ENCODE measurements around the gene PDE5A. TPM values are rescaled to one million over a fixed set of nuclear protein-coding genes. Genes with fewer than 3 reads are reported as not detected.

Gene PDE5A
- total and polyA plus RNA-seq, 2 experiments from 2014 or later = 9.7 to 35.8 TPM

DNA sequence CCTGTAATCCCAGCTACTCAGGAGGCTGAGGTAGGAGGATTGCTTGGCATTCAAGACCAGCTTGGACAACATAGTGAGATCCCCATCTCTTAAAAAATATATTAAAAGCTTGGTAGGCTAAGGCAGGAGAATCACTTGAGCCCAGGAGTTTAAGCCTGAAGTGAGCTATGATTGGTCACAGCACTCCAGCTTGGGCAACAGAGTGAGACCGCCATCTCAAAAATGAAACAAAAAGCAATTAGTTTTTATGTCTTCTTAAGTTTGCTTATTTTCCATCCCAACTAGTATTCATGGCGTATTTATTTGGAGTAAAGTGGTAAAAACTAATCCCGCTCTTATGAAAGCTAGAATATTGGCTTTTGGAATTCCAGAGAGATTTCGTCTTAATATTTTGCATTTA is 25.4 kb upstream of the PDE5A start:
- Histone ChIP-seq H4K20me1 (ENCODE audit: insufficient read depth, poor library complexity, severe bottlenecking) (no peaks in the 10 kb centered on the region), H3K79me2 (no peaks in the 10 kb centered on the region), H3K27ac (no peak overlapping the region), H3K27me3 (no peaks in the 10 kb centered on the region), H3K9me3 (ENCODE audit: low read depth) (no peaks in the 10 kb centered on the region), H3K36me3 (replicated peaks; ENCODE audit: insufficient read depth, low read depth) (no peaks in the 10 kb centered on the region), H3K4me2 (no peak overlapping the region), H3K9me2 (replicated peaks; ENCODE audit: insufficient read depth) (no peaks in the 10 kb centered on the region), H3K4me1 (ENCODE audit: insufficient read depth) (peaks cover 8% of the 10 kb centered on the region), H2AFZ (no peak overlapping the region), H3K4me3 (no peak overlapping the region)
- DNase-seq (ENCODE audit: low spot score) = no peak
- TF ChIP-seq, protein P1, sequence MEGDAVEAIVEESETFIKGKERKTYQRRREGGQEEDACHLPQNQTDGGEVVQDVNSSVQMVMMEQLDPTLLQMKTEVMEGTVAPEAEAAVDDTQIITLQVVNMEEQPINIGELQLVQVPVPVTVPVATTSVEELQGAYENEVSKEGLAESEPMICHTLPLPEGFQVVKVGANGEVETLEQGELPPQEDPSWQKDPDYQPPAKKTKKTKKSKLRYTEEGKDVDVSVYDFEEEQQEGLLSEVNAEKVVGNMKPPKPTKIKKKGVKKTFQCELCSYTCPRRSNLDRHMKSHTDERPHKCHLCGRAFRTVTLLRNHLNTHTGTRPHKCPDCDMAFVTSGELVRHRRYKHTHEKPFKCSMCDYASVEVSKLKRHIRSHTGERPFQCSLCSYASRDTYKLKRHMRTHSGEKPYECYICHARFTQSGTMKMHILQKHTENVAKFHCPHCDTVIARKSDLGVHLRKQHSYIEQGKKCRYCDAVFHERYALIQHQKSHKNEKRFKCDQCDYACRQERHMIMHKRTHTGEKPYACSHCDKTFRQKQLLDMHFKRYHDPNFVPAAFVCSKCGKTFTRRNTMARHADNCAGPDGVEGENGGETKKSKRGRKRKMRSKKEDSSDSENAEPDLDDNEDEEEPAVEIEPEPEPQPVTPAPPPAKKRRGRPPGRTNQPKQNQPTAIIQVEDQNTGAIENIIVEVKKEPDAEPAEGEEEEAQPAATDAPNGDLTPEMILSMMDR (IDR thresholded peaks at IDR 0.05; ENCODE audit: poor library complexity) = no peak
- TF ChIP-seq EZH2phosphoT487 (IDR thresholded peaks at IDR 0.05; ENCODE audit: low read depth, severe bottlenecking, unreplicated experiment) (no peak), EZH2 (IDR thresholded peaks at IDR 0.05; ENCODE audit: borderline replicate concordance) (no peak)
- WGBS (ENCODE audit: low lambda C conversion rate, missing lambda C conversion rate) = over 99% methylated on average over 4 of the region's 4 CpGs

DNA sequence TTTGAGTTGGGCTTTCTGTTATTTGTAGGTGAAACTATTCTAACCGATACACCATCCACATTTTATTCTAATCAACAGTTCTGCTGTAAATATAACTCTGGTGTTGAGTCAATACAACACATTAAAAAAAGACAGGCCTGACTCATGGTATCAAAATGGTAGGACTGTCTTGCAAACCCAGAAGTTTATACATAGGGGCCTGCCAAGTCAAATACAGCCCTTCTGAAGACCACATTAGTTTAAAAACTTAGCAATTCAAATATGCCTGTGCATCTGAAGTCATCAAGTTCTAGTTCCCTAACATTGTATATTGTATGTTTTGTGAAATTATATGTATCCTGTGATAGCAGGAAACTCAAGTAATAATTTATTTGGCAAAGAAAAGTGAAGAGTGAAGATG is 24.4 kb upstream of the PDE5A start:
- no peak for DNase-seq (ENCODE audit: low spot score)
- peaks cover 7% of the 10 kb centered on the region for H3K4me1 ChIP-seq (ENCODE audit: insufficient read depth)
- H3K36me3 ChIP-seq (replicated peaks; ENCODE audit: insufficient read depth, low read depth) = no peaks in the 10 kb centered on the region
- H3K27me3 ChIP-seq = no peaks in the 10 kb centered on the region
- no peak overlapping the region for H2AFZ ChIP-seq
- no peaks in the 10 kb centered on the region for H4K20me1 ChIP-seq (ENCODE audit: insufficient read depth, poor library complexity, severe bottlenecking)
- no peak overlapping the region for H3K4me3 ChIP-seq
- H3K9me3 ChIP-seq (ENCODE audit: low read depth) = no peaks in the 10 kb centered on the region
- 100% methylated on average over 1 of the region's 1 CpG for WGBS (ENCODE audit: low lambda C conversion rate, missing lambda C conversion rate)
- no peaks in the 10 kb centered on the region for H3K79me2 ChIP-seq
- H3K4me2 ChIP-seq = no peak overlapping the region
- H3K27ac ChIP-seq = no peak overlapping the region
- H3K9me2 ChIP-seq (replicated peaks; ENCODE audit: insufficient read depth) = no peaks in the 10 kb centered on the region
- TF ChIP-seq EZH2phosphoT487 (IDR thresholded peaks at IDR 0.05; ENCODE audit: low read depth, severe bottlenecking, unreplicated experiment) = no peak

DNA sequence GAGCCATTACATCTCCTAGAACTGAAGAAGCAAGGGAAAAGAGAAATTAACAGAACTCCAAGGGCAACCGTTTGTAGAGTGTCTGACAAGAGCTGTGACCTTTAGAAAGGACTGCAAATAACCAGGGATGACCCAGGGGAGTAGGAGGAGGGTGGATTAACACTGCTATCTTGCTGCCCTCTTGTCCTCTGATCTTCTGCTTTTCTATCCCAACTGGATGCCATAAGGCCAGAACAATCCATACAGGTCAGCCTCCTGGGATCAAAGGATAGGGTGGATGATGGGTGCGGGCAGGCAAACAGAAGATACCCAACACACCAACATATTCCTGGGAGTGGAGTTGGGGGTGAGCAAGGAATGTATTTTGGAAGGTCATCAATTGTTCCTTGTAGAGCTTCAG is 19.8 kb upstream of the PDE5A start:
- no peak for DNase-seq (ENCODE audit: low spot score)

DNA sequence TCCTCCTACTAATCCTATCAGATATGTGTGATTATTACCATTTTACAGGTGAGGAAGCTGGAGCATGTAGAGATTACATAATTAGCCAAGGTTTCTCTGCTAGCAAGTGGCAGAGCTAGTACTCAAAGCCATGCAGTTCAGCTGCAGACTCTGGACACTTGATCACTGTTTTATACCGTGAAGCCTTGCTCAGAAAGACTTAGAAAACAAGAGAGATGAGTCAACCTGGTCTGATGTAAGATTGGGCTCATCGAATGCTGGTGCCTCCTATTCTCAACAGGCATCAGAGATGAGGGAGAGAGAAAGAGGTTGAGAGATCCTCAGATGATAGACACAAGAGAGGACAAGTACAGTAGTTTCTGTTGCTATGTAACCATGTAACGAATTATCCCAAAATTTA is 19.0 kb upstream of the PDE5A start:
- Histone ChIP-seq H3K4me2 (no peak overlapping the region), H4K20me1 (ENCODE audit: insufficient read depth, poor library complexity, severe bottlenecking) (no peaks in the 10 kb centered on the region), H3K79me2 (no peaks in the 10 kb centered on the region), H3K9me3 (ENCODE audit: low read depth) (no peaks in the 10 kb centered on the region), H3K36me3 (replicated peaks; ENCODE audit: insufficient read depth, low read depth) (no peaks in the 10 kb centered on the region), H3K27me3 (no peaks in the 10 kb centered on the region), H3K9me2 (replicated peaks; ENCODE audit: insufficient read depth) (no peaks in the 10 kb centered on the region), H3K4me3 (no peak overlapping the region), H2AFZ (no peak overlapping the region), H3K27ac (no peak overlapping the region), H3K4me1 (ENCODE audit: insufficient read depth) (peaks cover 7% of the 10 kb centered on the region)
- no peak for TF ChIP-seq EZH2phosphoT487 (IDR thresholded peaks at IDR 0.05; ENCODE audit: low read depth, severe bottlenecking, unreplicated experiment)
- TF ChIP-seq, protein P1 (IDR thresholded peaks at IDR 0.05; ENCODE audit: poor library complexity) = no peak
- TF ChIP-seq EZH2 (IDR thresholded peaks at IDR 0.05; ENCODE audit: borderline replicate concordance) = no peak
- 89% methylated on average over 3 of the region's 3 CpGs for whole genome bisulfite sequencing (ENCODE audit: low lambda C conversion rate, missing lambda C conversion rate)
- no peak for DNase-seq (ENCODE audit: low spot score)

More for the DNA sequence above, 19.8 kb upstream of the PDE5A start:
- Histone ChIP-seq H2AFZ (no peak overlapping the region), H3K9me3 (ENCODE audit: low read depth) (no peaks in the 10 kb centered on the region), H3K36me3 (replicated peaks; ENCODE audit: insufficient read depth, low read depth) (no peaks in the 10 kb centered on the region), H3K27me3 (no peaks in the 10 kb centered on the region), H3K4me3 (no peak overlapping the region), H3K9me2 (replicated peaks; ENCODE audit: insufficient read depth) (no peaks in the 10 kb centered on the region), H4K20me1 (ENCODE audit: insufficient read depth, poor library complexity, severe bottlenecking) (no peaks in the 10 kb centered on the region), H3K4me1 (ENCODE audit: insufficient read depth) (peaks cover 7% of the 10 kb centered on the region), H3K4me2 (no peak overlapping the region), H3K27ac (no peak overlapping the region), H3K79me2 (no peaks in the 10 kb centered on the region)
- WGBS (ENCODE audit: low lambda C conversion rate, missing lambda C conversion rate) = 60% methylated on average over 2 of the region's 2 CpGs
- TF ChIP-seq, protein P1 (IDR thresholded peaks at IDR 0.05; ENCODE audit: poor library complexity) = no peak
- TF ChIP-seq EZH2phosphoT487 (IDR thresholded peaks at IDR 0.05; ENCODE audit: low read depth, severe bottlenecking, unreplicated experiment) (no peak), EZH2 (IDR thresholded peaks at IDR 0.05; ENCODE audit: borderline replicate concordance) (no peak)
